Forelimb muscle (tissue), 1 donor: ENCODE results near the gene FBXO10. TPM values are rescaled to one million over a fixed set of nuclear protein-coding genes. Genes with fewer than 3 reads are reported as not detected.
"Not testable (repeated sequence)": the region's sequence is repeated elsewhere in the genome, so short reads cannot be mapped to it uniquely, and the experiment has no call there.

ENCODE experiments used
- DNase-seq: peaks from one replicate; pipeline ENCODE4 v3.0.0-alpha.2; 2013; ENCODE audit warnings: low read depth
- polyA plus RNA-seq: library from polyadenylated mRNA; unstranded; fragments of 120-200 nt; gene quantifications from one replicate; pipeline ENCODE4 v1.2.1, GENCODE V29; 2013; ENCODE audit not compliant: insufficient read length

Gene FBXO10
- polyA plus RNA-seq, 1 donor: 39.4 TPM

GRCh38 chr9:37551468-37551867 is 24.7 kb downstream of the FBXO10 start:
- DNase-seq: no peak

DNA sequence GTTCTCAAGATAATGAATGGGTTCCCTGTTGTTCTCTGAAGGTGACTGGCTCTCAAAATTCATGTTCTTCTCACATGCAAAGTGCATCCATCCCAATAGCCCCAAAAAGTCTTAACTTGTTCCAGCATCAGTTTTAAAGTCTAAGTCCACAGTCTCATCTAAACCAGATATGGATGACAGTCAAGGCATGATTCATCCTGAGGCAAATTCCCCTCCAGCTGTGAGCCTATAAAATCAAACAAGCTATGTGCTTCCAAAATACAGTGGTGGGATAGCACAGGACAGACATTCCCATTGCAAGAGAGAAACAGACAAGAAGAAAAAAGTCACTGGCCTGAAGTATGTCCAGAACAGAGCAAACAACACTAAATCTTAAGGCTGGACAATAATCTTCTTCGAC is 25.4 kb downstream of the FBXO10 start:
- DNase-seq: no peak

DNA sequence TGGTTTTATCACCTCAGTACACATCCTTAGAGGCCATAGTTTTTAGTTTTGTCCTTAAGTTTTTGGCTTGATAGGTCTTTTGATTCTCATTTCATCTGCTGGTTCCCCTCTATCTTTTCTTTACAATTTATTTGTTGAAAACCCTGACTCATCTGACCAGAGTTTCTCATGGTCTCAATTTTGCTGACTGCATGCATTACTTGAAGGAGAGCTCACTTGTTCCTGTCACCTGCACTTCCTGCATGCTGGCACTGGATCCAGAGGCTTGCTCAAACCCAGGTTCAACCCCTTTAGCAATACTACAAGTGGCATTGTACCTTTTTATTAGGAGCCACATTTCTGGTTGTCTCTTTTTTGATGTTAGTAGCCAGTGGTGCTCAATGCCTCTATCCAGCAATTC is 26.7 kb downstream of the FBXO10 start:
- DNase-seq: no peak

- no peak for DNase-seq
Observed at GRCh38 chr9:37547328-37547878, 28.8 kb downstream of the FBXO10 start.

DNA sequence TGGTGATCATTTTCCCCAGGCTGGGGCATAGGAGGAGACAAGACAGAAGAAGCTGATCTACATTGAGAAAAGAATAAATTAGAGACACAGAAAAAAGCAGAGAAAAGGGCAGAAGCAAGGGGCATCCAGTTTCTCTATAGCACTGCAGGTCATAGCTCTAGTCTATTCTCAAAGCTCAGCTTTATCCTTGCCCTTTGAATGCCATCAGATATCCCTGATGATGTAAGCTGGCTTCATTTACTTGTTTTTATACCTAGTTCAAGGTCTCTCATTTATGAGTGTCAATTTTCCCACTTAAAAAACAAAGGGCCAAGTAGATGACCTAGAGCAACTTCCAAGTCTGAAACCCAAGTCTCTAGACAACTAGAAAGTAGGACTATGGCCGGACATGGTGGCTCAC is 32.7 kb downstream of the FBXO10 start:
- DNase-seq: no peak

DNA sequence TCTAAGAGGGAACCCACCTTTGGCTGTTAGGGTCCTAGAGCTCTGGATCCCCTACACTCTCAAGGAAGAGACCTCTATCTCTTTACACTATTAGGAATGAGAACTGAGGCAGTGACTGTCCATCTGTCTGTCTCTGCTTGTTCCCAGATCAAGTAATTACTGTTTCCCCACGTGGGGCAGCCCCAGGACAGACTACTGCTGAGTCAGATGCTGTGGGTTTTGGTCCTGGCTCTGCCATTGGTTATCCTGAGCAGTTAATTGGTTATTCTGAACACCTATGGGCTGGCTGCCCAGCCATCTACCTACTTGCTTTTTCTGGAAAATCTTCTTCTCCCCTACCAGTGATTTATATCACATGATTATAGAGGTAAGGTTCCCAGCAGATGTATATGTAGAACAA is 33.3 kb downstream of the FBXO10 start:
- DNase-seq: no peak

DNA sequence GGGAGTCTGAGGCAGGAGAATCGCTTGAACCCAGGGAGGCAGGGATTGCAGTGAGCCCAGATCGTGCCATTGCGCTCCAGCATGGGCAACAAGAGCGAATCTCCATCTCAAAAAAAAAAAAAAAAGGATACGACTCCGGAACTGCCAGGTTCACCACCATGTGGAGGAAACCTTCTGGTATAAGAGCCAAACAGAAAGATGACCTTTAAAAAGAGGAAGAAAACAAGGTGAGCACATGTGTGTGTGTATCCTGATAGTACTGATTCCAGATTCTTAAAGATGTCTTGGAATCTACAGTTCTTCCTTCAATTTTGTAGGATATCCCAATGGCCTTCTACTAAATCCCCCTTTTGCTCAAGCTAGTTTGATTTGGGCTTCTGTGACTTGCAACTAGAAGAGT is 33.7 kb downstream of the FBXO10 start:
- DNase-seq: no peak

DNA sequence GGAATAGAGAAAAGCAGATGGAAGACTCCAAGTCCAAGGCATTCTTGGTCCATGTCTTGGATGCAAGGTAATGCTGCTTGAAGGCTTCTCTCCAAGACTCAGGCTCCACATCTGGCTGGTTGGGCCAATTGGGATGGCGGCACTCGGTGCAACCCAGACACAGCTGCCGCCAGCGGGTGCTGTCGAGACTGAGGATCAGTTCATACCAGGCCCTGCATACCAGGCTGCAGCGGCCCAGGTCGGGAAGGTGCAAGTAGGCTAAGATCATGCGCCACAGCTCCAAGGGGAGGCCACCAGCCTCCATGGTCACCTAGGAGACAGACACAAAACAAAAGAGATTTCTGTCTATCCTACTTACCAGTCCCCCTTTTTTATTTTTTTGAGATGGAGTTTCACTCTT is 34.7 kb downstream of the FBXO10 start:
- DNase-seq: no peak

DNA sequence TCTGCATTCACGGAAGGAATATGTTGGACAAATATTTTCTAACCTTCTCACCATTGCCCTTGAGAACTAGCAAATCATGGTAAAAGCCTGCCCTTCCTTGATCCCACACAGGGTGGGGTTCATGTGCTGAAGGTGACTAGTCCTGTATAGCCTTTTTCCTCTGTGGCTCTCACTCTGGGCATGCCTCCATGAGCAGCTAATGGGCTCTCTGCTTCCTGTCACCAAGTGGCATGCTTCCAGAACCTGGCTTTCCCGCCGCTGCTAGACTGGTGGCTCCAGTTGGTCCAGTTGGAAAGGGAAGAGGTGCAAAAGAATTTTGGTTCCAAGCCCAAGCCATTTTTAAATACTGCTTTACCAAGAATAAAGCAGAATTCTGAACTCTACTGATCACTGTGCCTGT is 35.5 kb downstream of the FBXO10 start:
- DNase-seq: no peak

GRCh38 chr9:37539634-37540033 is 36.5 kb downstream of the FBXO10 start:
- DNase-seq: no peak

GRCh38 chr9:37538099-37538498 is 38.1 kb downstream of the FBXO10 start:
- DNase-seq: no peak

DNA sequence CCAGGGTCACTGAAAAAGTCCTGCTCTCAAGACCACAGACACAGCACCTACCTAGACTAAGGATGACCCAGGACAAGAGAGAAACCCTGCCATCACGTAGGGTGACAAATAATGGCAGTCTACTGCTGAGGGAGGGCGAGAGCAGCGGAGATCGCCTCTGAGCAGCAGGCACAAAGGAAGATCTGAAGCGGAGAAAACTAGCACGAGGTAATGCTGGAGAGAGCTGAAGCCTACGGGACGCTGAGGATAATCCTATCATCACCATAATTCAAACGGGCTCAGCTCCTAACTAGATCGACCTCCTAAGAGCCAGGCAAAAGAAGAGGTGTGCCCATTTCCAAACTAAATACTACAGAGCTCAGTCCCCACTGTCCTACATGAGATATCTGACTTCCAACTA is 41.3 kb downstream of the FBXO10 start:
- DNase-seq: no peak

- no peak for DNase-seq
Observed at GRCh38 chr9:37534412-37534811, 41.8 kb downstream of the FBXO10 start.

- no peak for DNase-seq
Observed at GRCh38 chr9:37531699-37532098, 44.5 kb downstream of the FBXO10 start.

- DNase-seq: no peak
Observed at GRCh38 chr9:37528652-37529471, 47.3 kb downstream of the FBXO10 start.

DNA sequence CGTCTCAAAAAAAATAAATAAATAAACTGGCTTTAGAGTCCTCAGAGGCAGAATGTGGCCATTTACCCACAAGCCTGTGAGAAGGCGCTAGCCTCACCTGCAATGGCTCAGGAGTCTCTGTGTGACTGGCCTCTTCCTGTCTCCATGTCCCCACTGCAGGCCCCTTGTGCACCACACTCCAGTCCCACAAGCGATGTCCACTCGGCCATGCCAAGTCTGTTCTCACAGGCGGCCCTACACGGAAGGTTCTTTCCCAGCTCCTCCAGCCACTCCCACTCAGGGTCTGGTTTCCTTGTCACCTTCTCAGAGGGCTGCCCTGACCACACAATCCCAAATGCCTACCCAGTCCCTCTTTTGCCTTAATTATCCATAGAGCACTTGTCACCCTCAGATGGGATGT is 52.3 kb downstream of the FBXO10 start:
- no peak for DNase-seq

- no peak for DNase-seq
Observed at GRCh38 chr9:37522971-37523370, 53.2 kb downstream of the FBXO10 start.

GRCh38 chr9:37521111-37521510 is 55.1 kb downstream of the FBXO10 start:
- no peak for DNase-seq

DNA sequence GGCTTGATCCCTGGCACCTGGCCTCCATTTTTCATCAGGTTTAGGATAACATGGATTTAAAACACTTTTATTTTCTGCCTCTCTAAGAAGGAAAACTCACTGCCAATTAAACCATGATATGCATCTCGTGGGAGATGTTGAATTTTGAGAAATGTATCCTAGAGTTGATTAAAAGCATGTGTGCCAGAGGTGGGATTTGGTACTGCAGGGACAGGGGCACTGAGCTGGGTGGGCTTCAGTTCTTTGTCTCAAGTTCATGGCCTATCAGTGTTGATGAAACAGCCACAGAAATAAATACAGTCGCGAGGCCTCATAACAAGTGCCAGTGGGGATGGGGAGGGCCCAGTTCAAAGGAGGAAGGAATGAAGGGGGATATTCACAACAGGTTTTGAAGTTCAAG is 55.5 kb downstream of the FBXO10 start:
- DNase-seq: no peak

DNA sequence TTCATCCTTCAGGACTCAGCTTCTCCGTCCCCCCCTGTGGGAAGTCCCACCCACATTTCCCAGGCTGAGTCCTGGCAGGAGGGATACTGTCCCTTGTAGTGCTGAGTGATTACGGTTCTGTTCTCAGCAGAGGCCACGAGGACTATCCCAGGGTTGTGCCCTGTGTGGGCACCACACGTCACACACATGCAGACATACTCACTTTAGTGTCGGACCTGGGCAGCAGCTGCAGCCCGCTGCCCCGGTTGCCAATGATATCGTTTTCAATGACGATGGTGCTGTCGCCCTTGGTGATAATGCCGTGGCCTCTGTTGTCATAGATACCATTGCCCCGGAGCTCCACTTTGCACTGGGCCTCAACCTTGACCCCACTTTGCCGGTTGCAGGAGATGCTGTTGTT is 58.3 kb downstream of the FBXO10 start:
- no peak for DNase-seq

DNA sequence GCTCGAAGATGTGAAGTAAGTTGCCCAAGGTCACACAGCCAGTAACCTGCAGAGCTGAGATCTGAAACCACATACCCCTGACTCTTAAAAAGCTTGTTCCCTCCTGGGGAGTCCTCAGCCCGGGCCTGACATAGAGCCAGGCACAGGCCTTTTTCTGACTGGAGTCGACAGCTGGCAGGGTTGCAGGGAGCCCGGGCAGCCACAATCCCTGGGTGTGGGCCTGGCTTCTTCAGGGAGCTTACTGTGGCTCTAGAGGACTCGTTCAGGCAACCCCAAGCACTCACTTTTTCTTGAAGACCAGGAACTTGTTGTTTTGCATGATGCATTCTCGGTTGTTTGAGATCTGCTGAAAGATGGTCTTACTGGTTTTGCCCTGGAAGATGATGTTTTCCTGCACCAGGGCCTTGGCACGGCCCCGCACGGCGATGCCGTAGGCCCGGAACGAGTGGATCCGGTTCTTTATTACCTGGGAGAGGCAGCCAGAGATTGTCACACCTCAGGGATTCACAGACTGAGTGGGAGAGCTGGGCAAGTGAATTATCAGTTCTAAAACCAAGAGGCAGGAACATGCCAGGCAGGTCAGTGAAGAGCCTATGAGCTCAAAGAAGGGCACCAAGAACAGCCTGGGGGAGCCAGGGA is 60.4 kb downstream of the FBXO10 start:
- no peak for DNase-seq

GRCh38 chr9:37514999-37515398 is 61.2 kb downstream of the FBXO10 start:
- no peak for DNase-seq

GRCh38 chr9:37514415-37514814 is 61.8 kb downstream of the FBXO10 start:
- not testable (repeated sequence) for DNase-seq
